HepG2 (cell line): ENCODE measurements around the gene ZMYND8. TPM values are rescaled to one million over a fixed set of nuclear protein-coding genes. Genes with fewer than 3 reads are reported as not detected.

Source experiments
- BRF2 ChIP-seq: sonication (generic); formaldehyde crosslinking; IDR thresholded peaks from 2 replicates; pipeline ENCODE4 v1.8.1; 2022; ENCODE audit warnings: mild to moderate bottlenecking, missing genetic modification reagents
- CREB1 ChIP-seq, 2 experiments: fragments of 450-650 bp in 1 of 2; IDR thresholded peaks; 2 replicates each; pipeline ENCODE4 v1.6.1; 2016 to 2017; ENCODE audit warnings: control low read depth in 1 of 2, mild to moderate bottlenecking in 1 of 2, missing compliant biosample characterization in 1 of 2, missing genetic modification characterization in 1 of 2
- DBP ChIP-seq: sonication (generic); formaldehyde crosslinking; IDR thresholded peaks from 2 replicates; pipeline ENCODE4 v1.4.0; 2020; ENCODE audit warnings: missing genetic modification reagents; ENCODE audit errors: not compliant biosample characterization
- ETS1 ChIP-seq: sonication (generic); formaldehyde crosslinking; IDR thresholded peaks from 2 replicates; pipeline ENCODE4 v1.4.0; 2020; ENCODE audit warnings: missing genetic modification reagents
- GMEB1 ChIP-seq: sonication (generic); formaldehyde crosslinking; IDR thresholded peaks from 2 replicates; pipeline ENCODE4 v1.5.1; 2020; ENCODE audit warnings: missing genetic modification reagents, mild to moderate bottlenecking, borderline replicate concordance
- HMG20A ChIP-seq: IDR thresholded peaks from 2 replicates; pipeline ENCODE4 v1.6.1; 2016; ENCODE audit warnings: borderline replicate concordance
- HOXA3 ChIP-seq: sonication (generic); formaldehyde crosslinking; IDR thresholded peaks from 2 replicates; pipeline ENCODE4 v1.5.0; 2020; ENCODE audit warnings: missing genetic modification reagents
- HOXD1 ChIP-seq: sonication (generic); formaldehyde crosslinking; IDR thresholded peaks from 2 replicates; pipeline ENCODE4 v1.5.0; 2020; ENCODE audit warnings: missing genetic modification reagents
- JUN ChIP-seq: sonication (generic); formaldehyde crosslinking; IDR thresholded peaks from 2 replicates; pipeline ENCODE4 v1.4.0; 2020; ENCODE audit warnings: mild to moderate bottlenecking, missing genetic modification reagents
- KLF12 ChIP-seq: sonication (generic); formaldehyde crosslinking; IDR thresholded peaks from 2 replicates; pipeline ENCODE4 v1.4.0; 2020; ENCODE audit warnings: missing genetic modification reagents, borderline replicate concordance
- MAFK ChIP-seq, 2 experiments: IDR thresholded peaks in 1 of 2; conservative IDR thresholded peaks in 1 of 2; 2 replicates each; pipeline ENCODE4 v1.6.1; 2011; ENCODE audit warnings: improper control_type of control experiment in 2 of 2, low read length in 2 of 2
- NR2F6 ChIP-seq, 2 experiments: IDR thresholded peaks; 2 replicates each; pipeline ENCODE4 v1.6.1; 2016; ENCODE audit warnings: antibody characterized with exemption in 1 of 2, mild to moderate bottlenecking in 1 of 2
- NRL ChIP-seq: sonication (generic); formaldehyde crosslinking; IDR thresholded peaks from 2 replicates; pipeline ENCODE4 v1.5.0; 2020; ENCODE audit warnings: missing genetic modification reagents, mild to moderate bottlenecking, moderate library complexity, borderline replicate concordance
- RORA ChIP-seq: sonication (generic); formaldehyde crosslinking; IDR thresholded peaks from 2 replicates; pipeline ENCODE4 v1.5.0; 2020; ENCODE audit warnings: mild to moderate bottlenecking, missing genetic modification reagents, moderate library complexity
- RXRB ChIP-seq: IDR thresholded peaks from 2 replicates; pipeline ENCODE4 v1.6.1; 2016; ENCODE audit warnings: borderline replicate concordance, missing genetic modification reagents, missing compliant biosample characterization
- SP5 ChIP-seq: IDR thresholded peaks from 2 replicates; pipeline ENCODE4 v1.6.1; 2016; ENCODE audit warnings: low read depth, borderline replicate concordance
- SRSF9 ChIP-seq: fragments of 200-400 bp; formaldehyde crosslinking; IDR thresholded peaks from 2 replicates; pipeline ENCODE4 v1.6.1; 2018; ENCODE audit warnings: borderline replicate concordance, mild to moderate bottlenecking, low read depth, low read length; ENCODE audit not compliant: insufficient read depth, poor library complexity, severe bottlenecking
- U2AF2 ChIP-seq: fragments of 200-400 bp; formaldehyde crosslinking; IDR thresholded peaks from 2 replicates; pipeline ENCODE4 v1.6.1; 2017; ENCODE audit warnings: low read depth, mild to moderate bottlenecking, low read length
- ZNF557 ChIP-seq: sonication (generic); formaldehyde crosslinking; IDR thresholded peaks from 2 replicates; pipeline ENCODE4 v1.4.0; 2020; ENCODE audit warnings: missing genetic modification reagents
- ZNF816 ChIP-seq: sonication (generic); formaldehyde crosslinking; IDR thresholded peaks from 2 replicates; pipeline ENCODE4 v1.8.0; 2022; ENCODE audit warnings: missing genetic modification reagents, mild to moderate bottlenecking, borderline replicate concordance
- ZSCAN5A ChIP-seq: sonication (generic); formaldehyde crosslinking; IDR thresholded peaks from 2 replicates; pipeline ENCODE4 v1.8.0; 2022; ENCODE audit warnings: mild to moderate bottlenecking, missing genetic modification reagents, borderline replicate concordance
- polyA plus RNA-seq, 8 experiments: library from polyadenylated mRNA; depleted of rRNA in 3 of 8; stranded (reverse) in 7 of 8; unstranded in 1 of 8; fragments of >200 nt; fragmentation: Illumina TruSeq in 4 of 8; extraction: Trizol in 4 of 8; gene quantifications; 2 replicates each; pipeline versions ENCODE4 v1.2.1 to v1.2.3, GENCODE V29; 2011 to 2016; ENCODE audit warnings: low read depth in 4 of 8, missing spikeins in 1 of 8, mixed read lengths in 1 of 8; ENCODE audit not compliant: insufficient read depth in 1 of 8
- total RNA-seq, 5 experiments: library from RNA; depleted of rRNA; stranded (reverse); fragments of >200 nt; fragmentation: Illumina TruSeq; extraction: Trizol; gene quantifications; 2 replicates each; pipeline ENCODE4 v1.2.3, GENCODE V29; 2016; ENCODE audit warnings: low read depth in 1 of 5

The ZMYND8 gene
- total and polyA plus RNA-seq, 2 of the 13 experiments (the other 11 are each of a cell fraction or from before 2014, with no cell fraction given), result 53.9 to 84.7 TPM

GRCh38 chr20:47353692-47354463, 2.6 kb downstream of the ZMYND8 start (continued):
- no peak for TF ChIP-seq MAFK (conservative IDR thresholded peaks at IDR 0.05 in 1 of 2, IDR thresholded peaks at IDR 0.05 in 1 of 2; ENCODE audit: low read length in 2 of 2)
- TF ChIP-seq CREB1 (IDR thresholded peaks at IDR 0.05), result no peak
- no peak for TF ChIP-seq CREB1 (CRISPR knock-in tag; IDR thresholded peaks at IDR 0.05)
- TF ChIP-seq U2AF2, result no peak
- TF ChIP-seq JUN (CRISPR knock-in tag), result no peak
- TF ChIP-seq HMG20A (CRISPR knock-in tag), result no peak
- TF ChIP-seq RORA (CRISPR knock-in tag), result no peak
- 0 out of 2 replicates have a peak, but pooled peaks have one; percentile 47 for TF ChIP-seq ZNF816
- no peak for TF ChIP-seq NRL
- TF ChIP-seq KLF12 (CRISPR knock-in tag), result no peak
- no peak for TF ChIP-seq DBP
- no peak for TF ChIP-seq ZNF557
- TF ChIP-seq RXRB (CRISPR knock-in tag), result no peak
- 0 out of 2 replicates have a peak, but pooled peaks have one; percentile 42 for TF ChIP-seq ETS1
- TF ChIP-seq SRSF9, result no peak
- no peak for TF ChIP-seq NR2F6 (IDR thresholded peaks at IDR 0.05)
- no peak for TF ChIP-seq NR2F6 (CRISPR knock-in tag; IDR thresholded peaks at IDR 0.05)
- TF ChIP-seq ZSCAN5A (CRISPR knock-in tag), result no peak
- TF ChIP-seq SP5 (CRISPR knock-in tag), result no peak; the same call in 1 of the 2 replicates
- TF ChIP-seq HOXA3 (CRISPR knock-in tag), result no peak
- TF ChIP-seq BRF2 (CRISPR knock-in tag), result no peak
- no peak for TF ChIP-seq GMEB1 (CRISPR knock-in tag)
- no peak for TF ChIP-seq HOXD1 (CRISPR knock-in tag)
